IPS-11a (cell line): ENCODE data around the gene MAT2A.

ENCODE experiments used
- H3K4me3 ChIP-seq: one replicate; pipeline ENCODE4 v1.5.1; 2013; ENCODE audit warnings: low read depth, low read length, control low read depth

MAT2A gene

GRCh38 chr2:85538507-85539360, at the start of gene MAT2A:
MAT2A (plus strand) TSS chr2:85539168; CDS start chr2:85539288, 120 bp downstream.
- H3K4me3 ChIP-seq = peak within 1 kb of the TSS; percentile 99

DNA sequence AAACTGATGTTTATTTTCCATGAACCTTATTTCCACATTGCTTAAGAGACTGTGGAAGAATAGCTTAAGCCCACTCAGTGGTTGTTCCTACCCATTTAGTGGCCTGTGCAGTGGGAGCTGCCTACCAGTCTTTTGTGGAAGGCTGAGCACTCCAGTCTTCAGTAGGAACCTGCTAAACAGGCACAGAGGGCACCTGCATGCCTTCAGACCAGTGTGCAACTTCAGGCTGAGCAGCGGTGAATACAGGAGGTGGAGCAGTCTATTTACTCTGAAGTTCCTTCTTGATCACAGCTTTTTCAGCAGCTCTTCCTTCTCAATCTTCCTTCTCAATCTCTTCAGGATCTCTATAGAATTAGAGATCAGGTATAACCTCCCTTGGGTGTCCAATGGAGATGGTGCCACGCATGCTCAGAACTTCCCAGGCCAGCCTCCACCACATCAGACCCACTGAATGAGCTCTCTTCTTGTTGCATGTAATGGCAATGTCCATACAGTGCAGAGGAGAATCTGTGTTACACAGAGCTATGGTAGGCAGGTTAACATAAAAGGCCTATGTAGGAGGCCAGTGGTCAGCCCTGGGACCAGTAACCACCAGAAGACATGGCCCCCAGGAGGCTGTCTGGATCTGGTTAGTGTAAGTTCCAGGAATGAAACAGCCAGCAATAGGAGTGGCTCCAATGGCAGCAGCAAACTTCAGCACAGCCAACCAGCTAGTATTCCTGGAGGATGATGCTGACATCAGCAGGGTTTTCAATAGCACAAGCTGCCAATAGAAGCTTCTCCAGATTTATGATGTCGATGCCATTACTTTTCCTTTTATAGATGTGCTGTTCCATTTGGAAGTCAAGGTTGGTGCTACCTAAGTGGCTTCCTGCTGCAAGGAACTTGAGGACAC, 47.9 kb upstream of the MAT2A start:
- no peak overlapping the region for H3K4me3 ChIP-seq

- H3K4me3 ChIP-seq = no peak overlapping the region
These were observed 42.5 kb upstream of the MAT2A start for GRCh38 chr2:85496436-85496835.

DNA sequence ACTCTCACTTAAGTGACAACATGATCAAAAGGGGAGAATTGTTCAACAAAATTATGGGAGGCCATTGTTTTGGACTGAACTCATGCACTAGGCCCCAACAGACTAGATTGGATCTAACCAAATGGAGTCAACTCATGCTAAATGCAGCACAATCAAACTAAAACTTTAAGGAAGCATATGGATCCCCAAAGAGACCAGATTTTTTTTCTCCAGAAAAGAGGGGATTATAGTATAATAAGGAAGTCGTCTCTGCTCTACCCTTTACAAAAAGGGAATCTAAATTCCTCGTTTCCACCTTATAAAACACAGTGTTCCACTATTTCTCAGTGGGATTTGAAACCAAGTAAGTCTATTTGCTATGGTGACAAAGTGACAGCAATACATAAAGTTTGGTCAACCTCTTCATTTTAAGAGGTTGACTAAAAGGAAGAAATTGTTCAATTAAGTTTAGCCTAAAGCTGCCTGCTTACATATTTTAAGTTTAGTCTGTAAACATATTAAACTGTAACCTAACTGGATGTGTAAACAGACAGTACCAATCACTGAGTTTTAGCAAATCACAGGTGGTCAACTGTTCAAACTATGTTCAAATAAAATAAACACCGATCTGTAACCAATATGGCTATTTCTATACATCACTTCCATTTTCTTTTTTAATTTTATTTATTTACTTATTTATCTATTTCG, 40.9 kb upstream of the MAT2A start:
- no peak overlapping the region for H3K4me3 ChIP-seq

- H3K4me3 ChIP-seq = no peak overlapping the region
These were observed 37.7 kb upstream of the MAT2A start for GRCh38 chr2:85501248-85501647.

GRCh38 chr2:85502720-85503119, 36.2 kb upstream of the MAT2A start:
- no peak overlapping the region for H3K4me3 ChIP-seq

GRCh38 chr2:85503168-85503850, 35.7 kb upstream of the MAT2A start:
- no peak overlapping the region for H3K4me3 ChIP-seq

- no peak overlapping the region for H3K4me3 ChIP-seq
These were observed 34.9 kb upstream of the MAT2A start for GRCh38 chr2:85503851-85504777.

- no peak overlapping the region for H3K4me3 ChIP-seq
These were observed 34.1 kb upstream of the MAT2A start for GRCh38 chr2:85504778-85505261.

DNA sequence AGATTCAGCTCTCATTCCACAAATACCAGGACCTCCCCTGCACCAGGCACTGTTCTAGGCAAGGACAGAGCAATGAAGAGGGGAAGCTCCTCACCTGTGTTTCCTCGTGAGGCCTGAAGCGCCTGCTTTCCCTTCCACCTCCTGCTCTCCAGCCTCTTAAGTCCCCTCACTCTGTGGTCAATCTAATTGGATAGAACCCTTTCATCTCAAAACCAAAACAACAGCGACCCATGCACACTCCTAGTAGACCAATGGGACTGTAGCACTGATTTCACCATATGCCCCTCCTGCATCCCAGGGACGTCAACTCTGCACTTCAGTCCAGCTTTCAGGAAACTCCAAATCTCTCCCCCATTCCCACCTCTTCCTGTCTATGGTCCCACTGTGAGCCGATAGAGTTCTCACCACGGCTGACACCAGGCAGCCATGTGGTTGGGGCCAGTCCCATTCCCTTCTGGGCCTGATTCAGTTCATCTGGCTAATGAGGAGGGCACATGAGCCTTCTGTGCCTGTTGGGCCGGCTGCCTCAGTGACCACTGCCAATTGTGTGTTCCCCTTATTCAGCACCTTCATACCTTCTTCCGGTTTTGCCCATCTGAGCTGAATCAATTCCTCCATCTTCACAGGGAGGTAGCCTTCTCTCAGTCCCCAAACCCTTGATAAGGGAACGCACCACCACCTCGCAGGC, 33.3 kb upstream of the MAT2A start:
- H3K4me3 ChIP-seq = no peak overlapping the region

GRCh38 chr2:85506768-85507181, 32.2 kb upstream of the MAT2A start:
- no peak overlapping the region for H3K4me3 ChIP-seq

- H3K4me3 ChIP-seq = no peak overlapping the region
These were observed 27.8 kb upstream of the MAT2A start for GRCh38 chr2:85511008-85511811.

GRCh38 chr2:85514323-85514722, 24.6 kb upstream of the MAT2A start:
- H3K4me3 ChIP-seq = no peak overlapping the region

DNA sequence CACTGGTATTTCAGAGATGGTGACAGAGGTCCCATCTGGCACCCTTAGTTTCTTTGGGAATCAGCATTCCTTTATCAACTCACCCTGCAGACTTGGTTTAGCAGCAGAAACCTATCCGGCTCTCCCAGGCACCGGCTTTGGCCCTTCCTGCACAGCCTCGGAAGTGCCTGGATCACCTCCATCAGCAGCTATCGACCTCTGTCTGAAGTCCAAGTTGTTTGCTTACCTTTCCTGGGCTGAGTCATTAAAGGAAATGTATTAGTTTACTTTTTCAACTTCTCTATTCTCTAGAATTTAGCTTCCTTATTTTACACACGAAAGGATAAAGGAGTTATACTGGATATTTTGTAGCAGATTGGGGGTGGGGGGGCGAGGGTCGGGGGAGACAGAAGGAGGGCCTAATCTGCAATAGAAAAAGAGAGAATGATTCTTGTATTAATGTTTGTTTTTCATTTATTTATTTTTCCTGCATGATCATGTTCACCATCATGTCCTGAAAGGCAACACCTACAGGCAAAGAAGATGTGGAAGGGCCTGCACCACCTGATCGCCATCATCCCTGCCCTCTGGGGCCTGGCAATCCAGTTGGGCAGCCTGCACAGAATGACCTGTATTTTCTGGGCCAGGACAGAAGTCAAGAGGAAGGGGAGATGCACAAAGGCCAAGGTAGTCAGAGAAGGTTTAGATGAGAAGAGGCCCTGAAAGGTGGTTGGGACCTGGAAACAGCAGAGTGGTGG, 22.1 kb upstream of the MAT2A start:
- H3K4me3 ChIP-seq = no peak overlapping the region

DNA sequence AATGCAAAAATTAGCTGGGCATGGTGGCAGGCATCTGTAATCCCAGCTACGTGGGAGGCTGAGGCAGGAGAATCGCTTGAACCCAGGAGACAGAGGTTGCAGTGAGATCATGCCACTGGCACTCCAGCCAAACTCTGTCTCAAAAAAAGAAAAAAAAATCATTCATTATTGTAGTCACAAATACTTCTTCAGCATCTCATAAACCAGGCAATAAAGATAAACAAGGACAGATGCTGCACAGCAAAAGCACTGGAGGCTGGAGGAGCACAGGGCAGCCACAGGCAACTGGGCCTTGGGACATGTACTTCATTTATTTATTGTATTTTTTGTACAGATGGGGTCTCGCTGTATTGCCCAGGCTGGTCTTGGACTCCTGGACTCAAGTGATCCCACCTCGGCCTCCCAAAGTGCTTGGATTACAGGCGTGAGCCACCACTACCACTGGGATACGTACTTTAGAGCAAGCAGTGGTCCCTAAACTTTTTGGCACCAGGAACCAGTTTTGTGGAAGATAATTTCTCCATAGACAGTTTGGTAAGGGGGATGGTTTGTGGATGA, 16.8 kb upstream of the MAT2A start:
- no peak overlapping the region for H3K4me3 ChIP-seq

- no peak overlapping the region for H3K4me3 ChIP-seq
These were observed 15.7 kb upstream of the MAT2A start for GRCh38 chr2:85523062-85523902.
